Loucy (cell line): ENCODE measurements around the gene ATF7.

ENCODE experiments used
- CTCF ChIP-seq: fragments of 200-600 bp; sonication (generic); conservative IDR thresholded peaks from 2 replicates; pipeline ENCODE4 v1.5.1; 2014; ENCODE audit warnings: mild to moderate bottlenecking, antibody characterized with exemption, low read length
- EZH2phosphoT487 ChIP-seq: fragments of 200-600 bp; IDR thresholded peaks from 2 replicates; pipeline ENCODE4 v1.6.1; 2018; ENCODE audit warnings: antibody characterized with exemption, mild to moderate bottlenecking, moderate library complexity, borderline replicate concordance

- no peak for TF ChIP-seq CTCF
- TF ChIP-seq EZH2phosphoT487: no peak
Observed at GRCh38 chr12:53483979-53484377, 142.2 kb downstream of the ATF7 start.
